ENCODE measurements around the gene CHM.
"Not testable (repeated sequence)": the region's sequence is repeated elsewhere in the genome, so short reads cannot be mapped to it uniquely, and the experiment has no call there.

CHM gene

DNA sequence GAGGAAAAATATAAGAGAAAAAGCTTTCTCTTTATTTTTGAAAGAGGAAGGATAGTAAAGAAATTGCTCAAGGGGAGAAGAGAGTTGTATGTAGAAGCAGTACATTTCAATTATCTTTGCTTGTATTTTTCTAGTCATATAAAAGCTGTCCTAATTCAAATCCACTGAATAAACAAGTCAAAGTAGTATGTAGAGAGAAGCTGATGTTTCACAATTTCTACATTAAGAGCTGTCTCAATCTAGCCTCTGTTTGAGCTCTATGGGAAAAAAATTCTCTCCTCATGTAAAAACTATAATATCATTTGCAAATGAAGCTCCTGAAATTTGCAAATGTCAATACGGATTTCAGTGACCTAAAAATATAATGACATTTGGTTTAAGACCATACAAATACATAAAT, 52.6 kb downstream of the CHM start:
- no peak for DNase-seq

DNA sequence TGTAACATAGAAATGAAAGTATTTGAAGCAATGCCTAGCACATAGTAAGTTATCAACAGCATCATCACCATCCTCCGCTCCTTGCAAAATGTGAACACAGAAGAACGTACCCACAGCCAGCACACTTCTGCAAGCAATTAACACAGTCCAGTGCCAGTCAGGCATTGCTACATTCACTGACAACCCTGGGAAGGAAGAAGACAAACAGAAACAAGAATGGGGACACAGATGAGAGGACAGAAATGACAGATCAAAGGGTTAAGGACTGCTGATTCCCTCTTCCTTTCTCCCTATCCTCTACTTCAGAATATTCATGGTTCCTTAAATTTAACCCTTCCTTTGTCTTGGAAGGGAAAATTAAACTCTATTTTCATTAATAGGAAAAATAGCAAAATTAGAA, 53.1 kb downstream of the CHM start:
- DNase-seq = no peak

DNA sequence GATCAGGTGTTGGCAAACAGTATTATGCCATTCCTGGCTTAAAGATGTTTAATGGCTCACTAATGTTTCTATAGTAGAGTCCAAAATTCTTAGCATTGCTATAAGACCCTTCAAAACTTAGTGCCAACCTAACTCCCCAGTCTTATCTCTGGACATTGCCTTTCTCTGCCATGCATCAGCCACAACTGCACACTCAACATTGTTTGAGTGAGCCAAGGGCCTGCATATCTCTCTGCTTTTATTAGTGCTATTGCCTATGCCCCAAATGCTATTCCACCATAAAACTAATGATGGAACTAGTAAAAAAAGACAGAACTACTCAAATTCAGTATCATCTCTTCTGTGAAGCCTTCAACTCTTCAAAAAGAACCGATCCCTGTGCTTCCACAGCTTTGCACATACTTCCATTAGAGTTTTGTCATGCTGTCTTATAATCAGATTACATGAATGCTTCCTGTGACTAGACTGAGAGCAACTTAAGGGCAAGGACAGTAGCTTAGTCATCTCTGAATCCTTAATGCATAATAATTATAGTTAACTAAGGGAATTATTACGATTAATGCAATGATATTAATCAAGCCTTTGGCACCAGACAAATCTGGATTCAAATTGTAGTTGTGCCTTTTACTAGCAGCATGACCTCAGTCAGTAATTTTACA, 53.7 kb downstream of the CHM start:
- no peak for DNase-seq

DNA sequence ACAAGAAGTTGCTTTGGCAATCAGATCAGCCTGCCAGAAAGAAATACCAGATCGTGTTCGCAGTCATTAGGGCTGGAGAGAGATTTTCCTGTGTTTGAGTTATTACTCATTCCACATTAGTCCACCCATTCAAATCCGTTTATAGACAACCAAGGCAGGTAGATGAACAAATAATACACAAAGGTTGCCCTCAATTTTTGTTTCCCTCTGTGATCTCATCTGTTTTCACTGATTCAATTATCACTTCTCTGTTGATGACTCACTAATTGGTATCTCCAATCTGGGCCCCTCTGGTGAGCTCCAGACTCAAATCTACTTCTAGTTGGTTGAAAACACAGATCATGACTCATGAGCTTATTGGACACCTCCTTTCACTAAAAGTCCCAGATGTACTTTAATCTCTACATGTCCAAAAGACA, 54.5 kb downstream of the CHM start:
- DNase-seq = no peak

DNA sequence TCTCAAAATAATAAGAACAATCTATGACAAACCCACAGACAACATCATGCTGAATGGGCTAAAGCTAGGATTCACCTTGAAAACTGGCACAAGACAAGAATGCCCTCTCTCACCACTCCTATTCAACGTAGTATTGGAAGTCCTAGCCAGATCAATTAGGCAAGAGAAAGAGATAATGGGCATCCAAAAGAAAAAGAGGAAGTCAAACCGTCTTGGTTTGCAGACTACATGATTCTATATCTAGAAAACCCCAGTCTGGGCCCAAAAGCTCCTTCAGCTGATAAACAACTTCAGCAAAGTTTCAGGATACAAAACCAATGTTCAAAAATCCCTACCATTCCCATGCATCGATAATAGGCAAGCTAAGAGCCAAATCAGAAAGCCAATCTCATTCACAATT, 59.0 kb downstream of the CHM start:
- DNase-seq = no peak

DNA sequence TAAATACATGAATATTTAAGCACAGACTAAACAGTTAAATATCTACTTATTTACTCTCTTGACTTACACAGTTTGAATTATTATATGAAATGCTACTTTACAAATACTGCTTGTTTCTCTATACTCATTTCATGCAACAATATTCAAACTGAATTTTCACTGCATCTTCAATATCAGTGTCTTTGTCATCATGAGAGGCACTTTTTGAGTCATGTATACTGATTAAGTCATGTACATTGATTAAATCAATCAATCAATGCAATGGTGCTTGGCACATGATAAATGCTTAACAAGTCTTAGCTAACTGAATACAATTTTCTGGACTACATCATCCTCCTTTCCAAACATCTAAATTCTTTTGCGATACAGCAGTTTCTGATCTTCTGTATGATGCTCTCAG, 67.1 kb downstream of the CHM start:
- DNase-seq = no peak

DNA sequence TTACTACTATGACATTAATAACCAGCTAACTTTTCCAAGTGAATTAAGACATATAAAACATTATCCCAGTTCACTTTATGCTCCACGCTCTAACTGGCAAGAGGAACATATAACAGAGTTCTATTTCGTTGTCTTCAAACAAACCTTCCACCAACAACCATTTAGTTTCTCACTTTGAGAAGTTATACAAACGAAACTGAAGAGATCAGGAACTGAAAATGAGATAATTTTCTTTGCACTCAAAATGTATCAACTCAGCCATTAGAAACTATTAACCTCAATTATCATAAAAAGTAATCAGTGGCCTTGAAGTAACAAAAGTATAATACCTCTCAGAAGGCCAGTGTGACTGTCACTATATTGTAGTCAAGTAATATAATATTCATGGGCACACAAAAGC, 70.1 kb downstream of the CHM start:
- no peak for DNase-seq

DNA sequence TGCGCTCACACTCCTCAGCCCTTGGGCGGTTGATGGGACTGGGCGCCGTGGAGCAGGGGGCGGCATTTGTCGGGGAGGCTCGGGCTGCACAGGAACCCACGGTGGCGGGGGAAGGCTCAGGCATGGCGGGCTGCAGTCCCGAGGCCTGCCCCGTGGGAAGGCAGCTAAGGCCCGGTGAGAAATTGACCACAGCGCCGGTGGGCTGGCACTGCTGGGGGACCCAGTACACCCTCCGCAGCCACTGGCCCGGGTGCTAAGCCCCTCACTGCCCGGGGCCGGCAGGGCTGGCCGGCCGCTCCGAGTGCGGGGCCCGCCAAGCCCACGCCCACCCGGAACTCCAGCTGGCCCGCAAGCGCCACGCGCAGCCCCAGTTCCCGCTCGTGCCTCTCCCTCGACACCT, 75.0 kb downstream of the CHM start:
- not testable (repeated sequence) for DNase-seq

DNA sequence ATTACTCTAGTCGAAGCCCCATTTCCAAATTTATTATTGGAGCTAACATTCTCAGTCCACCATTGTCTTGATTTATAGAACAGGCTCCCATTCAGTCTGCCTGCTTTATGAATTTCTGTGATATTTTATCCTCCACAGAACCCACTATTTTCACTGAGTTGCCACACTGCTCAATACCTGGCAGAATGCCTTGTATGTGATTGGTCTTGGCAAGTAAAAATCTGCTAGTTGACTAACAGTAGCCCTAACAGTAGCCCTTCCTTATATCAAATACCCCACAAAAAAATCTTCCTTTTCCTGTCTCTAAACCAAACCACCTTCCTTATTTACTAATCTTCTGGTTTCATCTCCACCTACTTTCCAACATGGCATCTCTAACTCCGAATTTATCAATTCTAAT, 82.6 kb downstream of the CHM start:
- DNase-seq = no peak

DNA sequence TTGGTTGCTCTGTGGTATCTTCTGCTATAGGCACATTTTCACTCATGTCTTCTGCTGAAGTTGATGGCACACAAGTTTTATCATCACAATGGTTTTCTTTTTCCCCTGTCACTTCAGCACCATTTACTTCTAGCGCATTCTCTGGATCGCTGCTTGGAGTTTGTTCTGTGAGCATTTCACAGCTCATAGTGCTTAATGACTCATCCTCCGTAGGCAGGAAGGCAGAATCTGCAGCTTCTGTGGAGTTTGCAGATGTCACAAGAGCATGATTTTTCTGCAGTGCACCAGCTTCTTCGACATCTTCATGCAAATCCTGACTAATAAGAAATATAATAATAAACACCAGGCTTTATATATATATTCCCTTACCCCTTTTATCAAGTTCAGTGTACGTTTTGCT, 83.6 kb downstream of the CHM start:
- no peak for DNase-seq

DNA sequence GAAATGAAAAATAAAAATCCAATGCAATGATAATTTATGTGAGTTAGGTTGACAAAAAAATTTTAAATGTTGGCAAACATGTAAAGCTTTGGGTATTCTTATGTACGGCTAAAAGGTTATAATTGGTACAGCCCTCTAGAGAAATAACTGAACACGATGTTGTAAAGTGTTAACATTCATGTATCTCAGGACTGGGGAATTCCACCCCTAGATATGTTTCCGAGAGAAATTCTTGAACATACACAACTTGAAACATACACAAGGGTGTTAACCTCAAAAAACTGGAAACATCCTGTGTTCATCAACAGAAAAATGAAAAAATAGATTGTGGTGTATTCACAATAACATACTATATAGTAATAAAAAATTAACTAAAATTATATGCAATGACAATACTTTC, 91.8 kb downstream of the CHM start:
- no peak for DNase-seq

DNA sequence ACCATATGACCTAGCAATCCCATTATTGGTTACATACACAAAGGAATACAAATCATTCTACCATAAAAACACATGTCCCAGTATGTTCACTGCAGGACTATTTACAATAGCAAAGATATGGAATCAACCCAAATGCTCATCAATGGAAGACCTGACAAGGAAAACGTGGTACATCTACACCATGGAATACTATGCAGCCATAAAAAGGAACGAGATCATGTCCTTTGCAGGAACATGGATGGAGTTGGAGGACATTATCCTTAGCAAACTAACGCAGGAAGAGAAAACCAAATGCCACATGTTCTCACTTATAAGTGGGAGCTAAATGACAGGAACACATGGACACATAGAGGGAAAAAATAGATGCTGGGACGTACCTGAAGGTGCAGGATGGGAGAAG, 102.6 kb downstream of the CHM start:
- not testable (repeated sequence) for DNase-seq

DNA sequence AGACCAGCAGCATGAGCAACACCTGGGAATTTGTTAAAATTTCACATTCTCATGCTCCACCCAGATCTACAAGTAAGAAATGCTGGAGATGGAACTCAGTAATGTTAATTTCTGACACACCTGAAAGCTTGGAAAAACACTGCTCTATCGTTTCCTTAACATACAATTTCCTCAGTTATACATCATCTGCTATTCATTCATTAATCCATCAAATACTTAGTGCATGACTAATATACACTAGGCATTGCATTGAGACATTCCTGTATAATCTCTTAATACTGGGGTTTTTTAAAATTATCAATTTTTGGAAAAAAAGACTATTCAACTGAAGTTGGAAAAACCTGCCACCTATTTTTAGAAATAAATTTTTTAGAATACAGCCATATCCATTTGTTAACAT, 106.1 kb downstream of the CHM start:
- no peak for DNase-seq

DNA sequence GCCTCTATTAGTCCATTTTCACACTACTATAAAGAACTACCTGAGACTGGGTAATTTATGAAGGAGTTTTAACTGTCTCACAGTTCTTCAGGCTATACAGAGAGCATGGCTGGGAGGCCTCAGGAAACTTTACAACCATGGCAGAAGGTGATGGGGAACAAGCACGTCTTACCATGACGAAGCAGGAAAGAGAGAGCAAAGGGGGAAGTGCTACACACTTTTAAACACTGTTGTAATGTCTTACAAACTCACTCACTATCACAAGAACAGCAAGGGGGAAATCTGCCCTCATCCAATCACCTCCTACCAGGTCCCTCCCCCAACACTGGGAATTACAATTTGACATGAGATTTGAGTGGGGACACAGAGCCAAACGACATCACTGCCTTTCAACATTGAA, 107.4 kb downstream of the CHM start:
- DNase-seq = not testable (repeated sequence)

DNA sequence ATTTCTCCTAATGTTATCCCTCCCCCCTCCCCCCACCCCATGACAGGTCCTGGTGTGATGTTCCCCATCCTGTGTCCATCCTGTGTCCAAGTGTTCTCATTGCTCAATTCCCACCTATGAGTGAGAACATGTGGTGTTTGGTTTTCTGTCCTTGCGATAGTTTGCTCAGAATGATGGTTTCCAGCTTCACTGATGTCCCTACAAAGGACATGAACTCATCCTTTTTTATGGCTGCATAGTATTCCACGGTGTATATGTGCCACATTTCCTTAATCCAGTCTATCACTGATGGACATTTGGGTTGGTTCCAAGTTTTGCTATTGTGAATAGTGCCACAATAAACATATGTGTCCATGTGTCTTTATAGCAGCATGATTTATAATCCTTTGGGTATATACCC, 113.0 kb downstream of the CHM start:
- not testable (repeated sequence) for DNase-seq

DNA sequence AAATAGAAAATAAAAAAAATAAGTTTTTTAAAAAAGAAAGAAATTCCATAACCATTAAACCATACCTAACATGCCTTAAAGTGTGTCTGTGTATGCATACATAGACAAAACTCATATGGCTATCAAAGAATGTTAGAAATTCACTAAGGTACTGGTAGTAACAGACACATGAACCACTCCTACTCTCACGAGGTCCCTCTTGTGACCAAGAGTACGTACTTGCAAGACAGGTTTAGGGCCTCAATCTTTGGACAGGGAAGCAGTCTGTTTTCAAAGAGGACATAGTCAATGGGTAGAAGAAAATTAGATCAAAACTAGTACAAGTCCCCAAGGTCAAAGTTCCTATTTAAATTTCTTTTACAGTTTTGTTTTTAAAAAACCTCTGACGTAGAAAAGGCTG, 117.3 kb downstream of the CHM start:
- no peak for DNase-seq

DNA sequence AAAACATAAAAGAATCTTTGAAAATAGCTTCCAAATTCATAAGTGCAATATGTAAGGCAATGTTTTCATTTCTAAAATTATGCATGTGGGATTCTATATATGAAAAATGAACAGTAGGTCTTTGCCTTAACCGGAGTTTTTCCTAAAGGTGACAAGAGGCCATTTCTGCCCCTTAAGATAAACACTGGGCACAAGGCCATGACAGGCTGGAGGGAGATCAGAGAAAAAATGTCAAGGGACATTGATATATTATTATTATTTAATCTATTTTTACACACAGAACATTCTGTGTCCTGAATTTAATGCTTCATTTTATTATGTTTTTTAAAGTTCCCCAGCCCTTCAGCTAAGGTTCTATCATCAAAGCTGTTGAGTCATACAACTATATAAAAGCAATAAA, 118.8 kb downstream of the CHM start:
- no peak for DNase-seq

DNA sequence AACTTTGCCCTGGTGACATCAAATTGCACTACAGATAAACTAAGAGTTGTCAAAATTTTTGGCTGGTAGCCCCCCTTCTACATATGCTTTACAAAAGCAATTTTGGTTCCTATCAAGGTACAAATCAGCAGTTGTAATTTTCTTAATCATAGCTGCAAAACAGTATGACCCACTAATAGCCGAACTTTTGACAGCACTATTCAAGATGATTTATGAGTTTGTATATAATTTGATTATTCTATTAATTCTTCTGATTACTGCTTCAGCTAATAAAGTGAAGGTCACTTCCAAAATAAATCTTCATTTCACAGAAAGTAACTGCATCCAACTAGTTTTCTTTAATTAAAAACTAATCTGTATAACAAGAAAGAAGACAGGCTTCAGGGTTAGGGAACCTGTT, 119.6 kb downstream of the CHM start:
- DNase-seq = no peak

DNA sequence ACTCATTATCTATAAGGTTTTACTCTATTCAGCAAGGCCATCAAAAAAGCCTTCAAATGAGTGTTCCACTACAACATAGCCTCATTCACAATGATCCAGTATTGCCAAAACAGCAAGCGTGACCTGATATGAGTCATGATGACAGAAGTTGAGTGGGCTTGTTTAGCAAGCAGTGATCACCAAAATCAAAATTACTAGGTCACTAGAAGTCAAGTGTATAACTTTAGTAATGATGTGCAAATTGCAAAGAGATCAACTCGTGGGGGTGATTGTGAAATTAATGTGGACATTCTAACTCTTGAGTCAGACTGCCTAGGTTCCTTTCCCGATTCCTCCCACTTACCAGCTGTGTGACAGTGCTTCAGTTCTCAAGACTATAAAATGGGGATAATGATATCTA, 124.5 kb downstream of the CHM start:
- DNase-seq = no peak

DNA sequence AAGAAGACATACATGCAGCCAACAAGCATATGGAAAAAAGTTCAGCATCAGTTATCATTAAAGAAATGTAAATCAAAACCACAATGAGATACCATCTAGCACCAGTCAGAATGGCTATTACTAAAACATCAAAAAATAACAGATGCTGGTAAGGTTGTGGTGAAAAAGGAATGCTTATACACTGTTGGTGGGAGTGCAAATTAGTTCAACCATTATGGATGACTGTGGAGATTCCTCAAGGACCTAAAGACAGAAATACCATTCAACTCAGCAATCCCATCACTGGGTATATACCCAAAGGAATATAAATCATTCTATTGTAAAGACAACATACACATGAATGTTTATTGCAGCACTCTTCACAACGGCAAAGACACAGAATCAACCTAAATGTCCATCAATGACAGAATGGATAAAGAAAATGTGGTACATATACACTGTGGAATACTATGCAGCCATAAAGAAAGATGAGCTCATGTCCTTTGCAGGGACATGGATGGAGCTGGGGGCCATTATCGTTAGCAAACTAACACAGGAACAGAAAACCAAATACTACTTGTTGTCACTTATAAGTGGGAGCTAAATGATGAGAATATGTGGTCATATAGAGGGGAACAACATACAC, 130.6 kb downstream of the CHM start:
- DNase-seq = not testable (repeated sequence)

DNA sequence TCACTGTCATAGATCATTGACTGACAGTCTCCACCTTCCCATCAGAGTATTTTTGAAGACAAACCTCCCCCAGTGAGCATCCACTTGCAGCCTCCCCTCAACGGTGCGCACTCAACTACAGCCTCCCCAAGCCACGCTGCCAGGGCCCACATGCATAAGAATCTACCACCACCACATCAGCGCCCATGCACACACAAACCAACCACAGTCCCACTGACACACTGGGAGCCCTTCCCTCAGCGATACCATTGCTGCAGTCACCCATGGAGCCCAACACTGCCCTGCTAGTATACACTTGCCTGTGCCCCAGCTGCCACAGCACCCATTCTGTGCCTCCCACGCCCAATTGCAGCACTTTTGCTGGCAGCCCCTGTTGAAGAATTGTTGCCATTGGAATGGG, 132.9 kb downstream of the CHM start:
- no peak for DNase-seq

DNA sequence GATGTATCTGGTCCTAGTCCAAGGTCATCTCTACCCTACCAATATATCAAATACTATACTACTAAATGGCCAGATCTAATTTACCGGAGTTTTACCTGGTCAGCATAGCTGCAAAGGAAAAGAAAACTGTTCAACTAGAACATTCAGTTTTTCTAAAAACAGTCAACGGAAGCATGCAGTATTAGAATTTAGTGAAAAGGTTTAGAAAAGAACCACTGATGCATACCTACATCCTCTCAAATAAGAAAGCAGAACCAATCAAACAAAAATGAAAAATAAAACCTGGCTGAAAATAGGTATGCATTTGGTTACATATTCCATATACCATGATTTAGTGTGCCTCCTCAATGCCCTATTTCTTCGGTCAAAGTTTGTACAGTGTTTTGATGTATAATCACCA, 140.0 kb downstream of the CHM start:
- DNase-seq = no peak

DNA sequence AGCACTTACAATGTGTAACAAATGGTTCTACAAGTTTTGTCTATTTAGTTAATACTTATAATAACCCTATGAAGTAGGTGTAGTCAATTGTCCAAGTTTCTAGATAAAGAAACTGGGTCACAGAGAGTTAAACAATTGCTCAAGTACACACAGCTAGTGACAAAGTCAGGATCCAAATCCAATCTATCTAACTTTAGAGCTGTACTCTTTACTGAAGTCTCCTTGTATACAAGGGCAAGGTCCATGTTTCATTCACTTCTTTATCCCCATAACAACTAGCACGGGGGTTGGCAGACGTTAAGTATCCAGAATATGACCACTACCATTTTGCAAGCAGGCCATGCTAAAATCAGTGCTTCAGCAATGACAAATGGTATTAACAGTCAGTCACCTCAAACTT, 141.0 kb downstream of the CHM start:
- DNase-seq = no peak

DNA sequence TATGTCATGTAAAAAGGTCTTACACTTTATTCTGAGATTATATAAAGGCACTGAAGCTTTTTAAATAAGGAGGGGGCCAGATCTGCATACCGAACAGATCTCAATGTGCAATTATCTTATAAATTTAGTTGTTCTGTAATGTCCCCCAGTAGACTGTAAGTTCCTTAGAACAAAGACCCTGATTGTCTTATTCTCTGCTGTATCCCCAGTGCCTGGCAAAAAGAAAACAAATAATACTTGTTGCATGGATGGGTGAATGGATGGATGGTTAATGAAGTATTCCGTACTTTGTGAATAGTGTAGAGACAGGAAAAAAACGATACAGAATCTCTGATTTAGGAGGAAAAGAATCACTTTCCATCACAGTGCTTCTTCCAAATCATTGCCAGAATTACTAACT, 141.5 kb downstream of the CHM start:
- no peak for DNase-seq

Measured in stimulated activated CD4-positive, alpha-beta T cell treated with anti-CD3 and anti-CD28 coated beads, Interleukin-4, amount 100 ng/mL, for 1 hour (primary cell).